IMR-90 (cell line): Measurements from ENCODE around the gene PITPNC1. TPM values are rescaled to one million over a fixed set of nuclear protein-coding genes. Genes with fewer than 3 reads are reported as not detected.

Experiments used
- ATAC-seq: fragments of 200-7000 bp; cut with Tn5 transposase; 2 replicates; pipeline ENCODE4 v1.9.1; 2020; ENCODE audit warnings: low read depth, mild to moderate bottlenecking, moderate library complexity
- BruUV-seq: library from RNA; stranded (reverse); fragments of 400-500 nt; replicated peaks from 2 replicates; lab custom pipeline; 2021; lab: Mats Ljungman, UMichigan
- CTCF ChIA-PET: fragments of 300-600 bp; formaldehyde crosslinking; extraction: SDS; loops from one replicate; lab custom pipeline; 2021; ENCODE audit warnings: antibody characterized with exemption; lab: Yijun Ruan, JAX
- POLR2A ChIA-PET: fragments of 300-600 bp; sonication (Branson Sonifier 250); formaldehyde crosslinking; loops from one replicate; lab custom pipeline; 2022; ENCODE audit warnings: antibody characterized with exemption; ENCODE audit not compliant: unreplicated experiment; lab: Charles Lee
- DNase-seq: peaks from one replicate; pipeline ENCODE4 v3.0.0; 2013
- H2AFZ ChIP-seq: replicated peaks from 2 replicates; pipeline ENCODE3; 2013; ENCODE audit warnings: low read length, mild to moderate bottlenecking; ENCODE audit not compliant: poor library complexity
- H2AK5ac ChIP-seq: 2 replicates; pipeline ENCODE4 v1.6.1; 2013; ENCODE audit warnings: low read depth, low read length, inconsistent platforms
- H2AK9ac ChIP-seq: replicated peaks from 2 replicates; pipeline ENCODE3; 2013; ENCODE audit warnings: mild to moderate bottlenecking, low read depth, low read length, moderate library complexity; ENCODE audit not compliant: poor library complexity
- H2BK120ac ChIP-seq: 2 replicates; pipeline ENCODE4 v1.6.1; 2013; ENCODE audit warnings: low read depth, low read length, inconsistent platforms
- H2BK15ac ChIP-seq: 3 replicates; pipeline ENCODE4 v1.6.1; 2013; ENCODE audit warnings: low read depth, low read length, inconsistent platforms
- H2BK20ac ChIP-seq: 2 replicates; pipeline ENCODE4 v1.6.1; 2013; ENCODE audit warnings: low read depth, mild to moderate bottlenecking, inconsistent platforms, low read length, moderate library complexity
- H2BK5ac ChIP-seq: 2 replicates; pipeline ENCODE4 v1.6.1; 2013; ENCODE audit warnings: mild to moderate bottlenecking, low read depth, low read length, inconsistent platforms; ENCODE audit not compliant: poor library complexity, severe bottlenecking
- H3K14ac ChIP-seq: replicated peaks from 2 replicates; pipeline ENCODE4 v1.6.1; 2013; ENCODE audit warnings: low read depth, low read length, inconsistent platforms
- H3K18ac ChIP-seq: 2 replicates; pipeline ENCODE4 v1.6.1; 2013; ENCODE audit warnings: low read depth, low read length, control low read depth
- H3K23ac ChIP-seq: 2 replicates; pipeline ENCODE4 v1.6.1; 2013; ENCODE audit warnings: low read depth, low read length, inconsistent platforms
- H3K27ac ChIP-seq: 2 replicates; pipeline ENCODE4 v1.5.1; 2013; ENCODE audit warnings: mild to moderate bottlenecking, control low read depth, low read length; ENCODE audit not compliant: insufficient read depth
- H3K27me3 ChIP-seq: 2 replicates; pipeline ENCODE4 v1.6.1; 2013; ENCODE audit warnings: low read length; ENCODE audit not compliant: control insufficient read depth, insufficient read depth
- H3K36me3 ChIP-seq: 2 replicates; pipeline ENCODE4 v1.6.1; 2013; ENCODE audit warnings: low read length, mixed read lengths; ENCODE audit not compliant: control insufficient read depth, insufficient read depth
- H3K4ac ChIP-seq: 2 replicates; pipeline ENCODE4 v1.6.1; 2013; ENCODE audit warnings: low read depth, low read length, inconsistent platforms
- H3K4me1 ChIP-seq: 2 replicates; pipeline ENCODE4 v1.6.1; 2013; ENCODE audit warnings: low read length, mixed read lengths; ENCODE audit not compliant: control insufficient read depth, insufficient read depth
- H3K4me2 ChIP-seq: 2 replicates; pipeline ENCODE4 v1.6.1; 2013; ENCODE audit warnings: low read depth, mild to moderate bottlenecking, control low read depth, low read length, moderate library complexity
- H3K4me3 ChIP-seq: 2 replicates; pipeline ENCODE4 v1.5.1; 2013; ENCODE audit warnings: low read depth, mild to moderate bottlenecking, control low read depth, low read length, moderate library complexity; ENCODE audit not compliant: insufficient read depth
- H3K56ac ChIP-seq: 2 replicates; pipeline ENCODE4 v1.6.1; 2013; ENCODE audit warnings: low read length, inconsistent platforms; ENCODE audit not compliant: insufficient read depth; ENCODE audit errors: extremely low read depth
- H3K79me1 ChIP-seq, 2 experiments: 2 replicates each; pipeline ENCODE4 v1.6.1; 2013; ENCODE audit warnings: low read length in 2 of 2, inconsistent platforms in 1 of 2, low read depth in 1 of 2
- H3K9ac ChIP-seq: 2 replicates; pipeline ENCODE4 v1.6.1; 2013; ENCODE audit warnings: low read depth, low read length, control low read depth
- H3K9me1 ChIP-seq: 2 replicates; pipeline ENCODE4 v1.6.1; 2013; ENCODE audit warnings: low read length, inconsistent platforms; ENCODE audit not compliant: insufficient read depth
- H3K9me3 ChIP-seq: 2 replicates; pipeline ENCODE4 v1.6.1; 2013; ENCODE audit warnings: low read length; ENCODE audit not compliant: control insufficient read depth, insufficient read depth
- H4K20me1 ChIP-seq: 2 replicates; pipeline ENCODE4 v1.6.1; 2013; ENCODE audit warnings: low read length, inconsistent platforms; ENCODE audit not compliant: insufficient read depth
- H4K5ac ChIP-seq: 2 replicates; pipeline ENCODE4 v1.6.1; 2013; ENCODE audit warnings: mild to moderate bottlenecking, low read depth, low read length, control low read depth
- H4K8ac ChIP-seq, 2 experiments: 2 replicates each; pipeline ENCODE4 v1.6.1; 2013; ENCODE audit warnings: low read depth in 2 of 2, low read length in 2 of 2, control low read depth in 1 of 2, inconsistent platforms in 1 of 2
- H4K91ac ChIP-seq: 2 replicates; pipeline ENCODE4 v1.6.1; 2013; ENCODE audit warnings: low read depth, low read length, inconsistent platforms; ENCODE audit not compliant: insufficient read depth
- CHD1 ChIP-seq: IDR thresholded peaks from 2 replicates; pipeline ENCODE4 v1.6.1; 2012; ENCODE audit warnings: low read depth, low read length, improper control_type of control experiment
- FOS ChIP-seq: fragments of 150-350 bp; IDR thresholded peaks from 2 replicates; pipeline ENCODE4 v1.6.1; 2016; ENCODE audit warnings: low read depth, low read length
- MAZ ChIP-seq: IDR thresholded peaks from 2 replicates; pipeline ENCODE4 v1.6.1; 2012; ENCODE audit warnings: low read depth, mild to moderate bottlenecking, low read length, improper control_type of control experiment, moderate library complexity, borderline replicate concordance
- MXI1 ChIP-seq: IDR thresholded peaks from 2 replicates; pipeline ENCODE4 v1.6.1; 2012; ENCODE audit warnings: low read depth, mild to moderate bottlenecking, low read length, moderate library complexity, borderline replicate concordance
- RAD21 ChIP-seq: IDR thresholded peaks from 2 replicates; pipeline ENCODE4 v1.6.1; 2012; ENCODE audit warnings: low read length, improper control_type of control experiment
- RCOR1 ChIP-seq: IDR thresholded peaks from 2 replicates; pipeline ENCODE4 v1.6.1; 2012; ENCODE audit warnings: mild to moderate bottlenecking, low read length, improper control_type of control experiment; ENCODE audit not compliant: insufficient replicate concordance
- WGBS, 2 experiments: methylation state at CpG; one replicate each; pipeline versions ENCODE4 v1.1.5 to v1.1.7; 2013; ENCODE audit warnings: missing lambda C conversion rate in 2 of 2; ENCODE audit not compliant: insufficient read length in 1 of 2; ENCODE audit errors: extremely low coverage in 2 of 2; 5-methylcytosine and 5-hydroxymethylcytosine counted together
- dilution Hi-C: fragments of 300-500 bp; cut with HindIII; formaldehyde crosslinking; loops from one replicate; pipeline ENCODE4 v1.14.3; 2018; ENCODE audit warnings: low sequenced_read_pairs; ENCODE audit not compliant: unreplicated experiment
- in situ Hi-C: fragments of 300-500 bp; cut with MboI; formaldehyde crosslinking; loops from 3 replicates; pipeline ENCODE4 v1.14.3; 2019; ENCODE audit warnings: low sequenced_read_pairs, inconsistent platforms, mixed read lengths
- intact Hi-C: fragments of 100-400 bp; cut with micrococcal nuclease; formaldehyde crosslinking; loops from 2 replicates; pipeline ENCODE4 v1.10.0; 2022
- polyA plus RNA-seq, 3 experiments: library from polyadenylated mRNA; depleted of rRNA; stranded (reverse); fragments of >200 nt; gene quantifications; 2 replicates each; pipeline ENCODE4 v1.2.3, GENCODE V29; 2012; ENCODE audit warnings: low replicate concordance in 1 of 3
- total RNA-seq: library from RNA; depleted of rRNA; stranded (reverse); fragments of >200 nt; gene quantifications from 2 replicates; pipeline ENCODE4 v1.2.3, GENCODE V29; 2012
- TF ChIP-seq, protein P1 (sequence below): fragments of 150-350 bp; IDR thresholded peaks from 2 replicates; pipeline ENCODE4 v1.6.1; 2016; ENCODE audit warnings: low read depth, mild to moderate bottlenecking, low read length, moderate library complexity, borderline replicate concordance
- TF ChIP-seq, protein P2 (sequence below): fragments of 150-350 bp; IDR thresholded peaks from 2 replicates; pipeline ENCODE4 v1.6.1; 2017; ENCODE audit warnings: mild to moderate bottlenecking, antibody characterized with exemption, low read length, low read depth

Gene PITPNC1
- total and polyA plus RNA-seq, 2 of the 4 experiments (the other 2 are of a cell fraction), result 4.1 TPM

DNA sequence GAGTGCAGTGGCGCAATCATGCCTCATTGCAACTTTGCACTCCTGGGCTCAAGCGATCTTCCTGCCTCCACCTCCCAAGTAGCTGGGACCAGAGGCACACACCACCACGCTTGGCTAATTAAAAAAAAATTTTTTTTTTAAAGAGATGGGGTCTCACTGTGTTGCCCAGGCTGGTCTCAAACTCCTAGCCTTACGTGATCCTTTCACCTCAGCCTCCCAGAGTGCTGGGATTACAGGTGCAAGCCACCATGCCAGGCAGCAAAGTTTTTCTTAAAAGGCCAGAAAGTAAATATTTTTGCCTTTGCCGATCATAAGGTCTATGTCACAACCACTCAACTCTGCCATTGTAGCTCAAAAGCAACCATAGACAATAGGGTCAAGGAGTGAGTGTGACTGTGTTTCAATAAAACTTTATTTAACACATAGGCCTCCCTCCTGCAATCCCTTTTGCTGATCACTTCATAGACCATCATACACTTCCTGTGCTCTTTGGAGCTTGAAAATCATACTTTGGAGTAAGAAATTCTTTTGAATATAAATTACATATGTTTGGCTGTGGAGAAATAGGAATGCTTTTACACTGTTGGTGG, 48.6 kb downstream of the PITPNC1 start:
- Histone ChIP-seq H2BK20ac (no peak overlapping the region), H4K5ac (no peak overlapping the region), H2BK120ac (no peak overlapping the region), H3K14ac (no peak overlapping the region), H3K27me3 (no peaks in the 10 kb centered on the region), H3K18ac (no peak overlapping the region), H3K4me3 (no peak overlapping the region), H3K27ac (no peak overlapping the region), H2BK5ac (no peak overlapping the region), H2AFZ (no peak overlapping the region), H2BK15ac (no peak overlapping the region), H3K36me3 (no peaks in the 10 kb centered on the region), H4K20me1 (peaks cover 5% of the 10 kb centered on the region; the same call in 1 of the 2 replicates), H4K91ac (no peak overlapping the region), H3K9me3 (no peaks in the 10 kb centered on the region), H3K23ac (no peak overlapping the region), H4K8ac (no peak overlapping the region), H3K9ac (no peak overlapping the region), H2AK9ac (no peak overlapping the region), H2AK5ac (no peak overlapping the region), H3K4me1 (peaks cover 6% of the 10 kb centered on the region; the same call in 1 of the 2 replicates), H3K4me2 (no peak overlapping the region), H3K79me1 (peaks cover 12 to 39% of the 10 kb centered on the region in 2 experiments; a peak in 3 of 4 replicates), H3K56ac (no peak overlapping the region), H3K4ac (no peak overlapping the region), H3K9me1 (peaks cover 13% of the 10 kb centered on the region)
- POLR2A ChIA-PET, result no interaction called here
- DNase-seq (no peak), ATAC-seq (no peak)
- TF ChIP-seq RCOR1 (no peak), RAD21 (no peak), MAZ (no peak), FOS (no peak), CHD1 (no peak), MXI1 (no peak)
- TF ChIP-seq, protein P1, sequence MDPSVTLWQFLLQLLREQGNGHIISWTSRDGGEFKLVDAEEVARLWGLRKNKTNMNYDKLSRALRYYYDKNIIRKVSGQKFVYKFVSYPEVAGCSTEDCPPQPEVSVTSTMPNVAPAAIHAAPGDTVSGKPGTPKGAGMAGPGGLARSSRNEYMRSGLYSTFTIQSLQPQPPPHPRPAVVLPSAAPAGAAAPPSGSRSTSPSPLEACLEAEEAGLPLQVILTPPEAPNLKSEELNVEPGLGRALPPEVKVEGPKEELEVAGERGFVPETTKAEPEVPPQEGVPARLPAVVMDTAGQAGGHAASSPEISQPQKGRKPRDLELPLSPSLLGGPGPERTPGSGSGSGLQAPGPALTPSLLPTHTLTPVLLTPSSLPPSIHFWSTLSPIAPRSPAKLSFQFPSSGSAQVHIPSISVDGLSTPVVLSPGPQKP, result no peak
- TF ChIP-seq, protein P2, sequence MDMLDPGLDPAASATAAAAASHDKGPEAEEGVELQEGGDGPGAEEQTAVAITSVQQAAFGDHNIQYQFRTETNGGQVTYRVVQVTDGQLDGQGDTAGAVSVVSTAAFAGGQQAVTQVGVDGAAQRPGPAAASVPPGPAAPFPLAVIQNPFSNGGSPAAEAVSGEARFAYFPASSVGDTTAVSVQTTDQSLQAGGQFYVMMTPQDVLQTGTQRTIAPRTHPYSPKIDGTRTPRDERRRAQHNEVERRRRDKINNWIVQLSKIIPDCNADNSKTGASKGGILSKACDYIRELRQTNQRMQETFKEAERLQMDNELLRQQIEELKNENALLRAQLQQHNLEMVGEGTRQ, result no peak
- CTCF ChIA-PET, result no interaction called here
- intact Hi-C loops (no loop called here), dilution Hi-C loops (no loop called here), in situ Hi-C loops (no loop called here)
- 86% methylated on average over 1 of the region's 5 CpGs; no CpG with 5 or more reads in 1 of the 2 experiments for WGBS, 2 experiments
- no TSS peak for BruUV-seq
